HG03460 (cell line): ENCODE data around the gene TUBA1B.
"Not testable (repeated sequence)": the region's sequence is repeated elsewhere in the genome, so short reads cannot be mapped to it uniquely, and the experiment has no call there.

Experiments used
- ATAC-seq: cut with Tn5 transposase; IDR thresholded peaks from one replicate; pipeline ENCODE4 v1.9.1; 2021; ENCODE audit not compliant: unreplicated experiment

TUBA1B gene

GRCh38 chr12:49127971-49128370 lies 3.2 kb downstream of the TUBA1B start:
- ATAC-seq: not testable (repeated sequence)

- ATAC-seq: no peak
Measured at GRCh38 chr12:49126852-49127763, 4.1 kb downstream of the TUBA1B start.

GRCh38 chr12:49121047-49121696 lies 10.0 kb downstream of the TUBA1B start:
- no peak for ATAC-seq

- no peak for ATAC-seq
Measured at GRCh38 chr12:49111206-49111605, 20.0 kb downstream of the TUBA1B start.

- peak; percentile 98 for ATAC-seq
Measured at GRCh38 chr12:49110464-49111155, 20.6 kb downstream of the TUBA1B start, which contains the start of gene LMBR1L. TSS of gene LMBR1L (minus strand) at chr12:49110847. CDS start at chr12:49110555, 292 bp downstream.

GRCh38 chr12:49109641-49110463 lies 21.3 kb downstream of the TUBA1B start:
- ATAC-seq: no peak

- no peak for ATAC-seq
Measured at GRCh38 chr12:49108958-49109404, 22.2 kb downstream of the TUBA1B start.

- ATAC-seq: no peak
Measured at GRCh38 chr12:49105504-49106084, 25.6 kb downstream of the TUBA1B start.

GRCh38 chr12:49104822-49105221 lies 26.4 kb downstream of the TUBA1B start:
- ATAC-seq: no peak

- no peak for ATAC-seq
Measured at GRCh38 chr12:49100380-49100779, 30.8 kb downstream of the TUBA1B start.

- no peak for ATAC-seq
Measured at GRCh38 chr12:49098703-49099102, 32.5 kb downstream of the TUBA1B start.

- no peak for ATAC-seq
Measured at GRCh38 chr12:49098035-49098451, 33.2 kb downstream of the TUBA1B start.

GRCh38 chr12:49097381-49097780 lies 33.8 kb downstream of the TUBA1B start:
- no peak for ATAC-seq

GRCh38 chr12:49094975-49095365 lies 36.2 kb downstream of the TUBA1B start:
- ATAC-seq: no peak

GRCh38 chr12:49094160-49094974 lies 36.8 kb downstream of the TUBA1B start, which contains the start of gene DHH:
TSS of gene DHH (minus strand) at chr12:49094801. CDS start at chr12:49094512, 289 bp downstream.
- no peak for ATAC-seq

- no peak for ATAC-seq
Measured at GRCh38 chr12:49093792-49094159, 37.4 kb downstream of the TUBA1B start.

GRCh38 chr12:49092816-49093406 lies 38.3 kb downstream of the TUBA1B start:
- no peak for ATAC-seq

GRCh38 chr12:49092086-49092815 lies 38.9 kb downstream of the TUBA1B start:
- no peak for ATAC-seq

GRCh38 chr12:49091836-49092085 lies 39.4 kb downstream of the TUBA1B start:
- ATAC-seq: no peak
